GM23338 (cell line): ENCODE data around the gene SFSWAP. TPM values are rescaled to one million over a fixed set of nuclear protein-coding genes. Genes with fewer than 3 reads are reported as not detected.

Experiments
- CREB1 ChIP-seq: fragments of 250-450 bp; sonication (Bioruptor Pico); IDR thresholded peaks from 2 replicates; pipeline ENCODE4 v1.5.0; 2020; ENCODE audit warnings: low read depth, mild to moderate bottlenecking, moderate library complexity
- CTCF ChIP-seq, 2 experiments: fragments of 200-600 bp in 1 of 2; sonication (generic) in 1 of 2; conservative IDR thresholded peaks; 2 replicates each; pipeline versions ENCODE4 v1.5.1 to v1.6.1; 2016 to 2017; ENCODE audit warnings: antibody characterized with exemption in 2 of 2, low read depth in 2 of 2, mild to moderate bottlenecking in 2 of 2, moderate library complexity in 1 of 2
- EZH2 ChIP-seq: fragments of 200-600 bp; sonication (generic); IDR thresholded peaks from one replicate; pipeline ENCODE4 v1.8.0; 2017; ENCODE audit warnings: antibody characterized with exemption, mild to moderate bottlenecking, low read depth; ENCODE audit not compliant: unreplicated experiment
- EZH2phosphoT487 ChIP-seq: fragments of 200-600 bp; sonication (generic); IDR thresholded peaks from one replicate; pipeline ENCODE4 v1.8.1; 2018; ENCODE audit warnings: antibody characterized with exemption; ENCODE audit not compliant: unreplicated experiment
- JUNB ChIP-seq: IDR thresholded peaks from one replicate; pipeline ENCODE4 v1.6.1; 2016; ENCODE audit warnings: antibody characterized with exemption; ENCODE audit not compliant: unreplicated experiment
- NANOG ChIP-seq: IDR thresholded peaks from 2 replicates; pipeline ENCODE4 v1.6.1; 2016; ENCODE audit warnings: antibody characterized with exemption, borderline replicate concordance
- REST ChIP-seq: IDR thresholded peaks from one replicate; pipeline ENCODE4 v1.6.1; 2018; ENCODE audit warnings: antibody characterized with exemption; ENCODE audit not compliant: unreplicated experiment
- ZNF114 ChIP-seq: fragments of 250-450 bp; sonication (Bioruptor Pico); IDR thresholded peaks from 2 replicates; pipeline ENCODE4 v1.5.0; 2020; ENCODE audit warnings: mild to moderate bottlenecking, moderate library complexity
- ZNF462 ChIP-seq: fragments of 250-450 bp; sonication (Bioruptor Pico); IDR thresholded peaks from 2 replicates; pipeline ENCODE4 v1.5.0; 2020; ENCODE audit warnings: mild to moderate bottlenecking, moderate library complexity
- polyA plus RNA-seq: library from polyadenylated mRNA; unstranded; fragments of >200 nt; fragmentation: Nextera tagmentation; extraction: Ambion mirVana; gene quantifications from 2 replicates; pipeline ENCODE4 v1.2.1, GENCODE V29; 2016
- total RNA-seq: library from RNA; depleted of rRNA; stranded (reverse); fragments of >200 nt; shearing (Covaris generic); gene quantifications from 2 replicates; pipeline ENCODE4 v1.2.3, GENCODE V29; 2014

SFSWAP gene
- total and polyA plus RNA-seq, 2 experiments from 2014 or later: 41.0 to 49.8 TPM

GRCh38 chr12:131753757-131754156 lies 42.9 kb downstream of the SFSWAP start (continued):
- no peak for TF ChIP-seq ZNF462 (CRISPR knock-in tag)
- no peak for TF ChIP-seq CTCF (conservative IDR thresholded peaks at IDR 0.05; ENCODE audit: low read depth in 2 of 2)
- no peak for TF ChIP-seq ZNF114 (CRISPR knock-in tag)
- no peak for TF ChIP-seq EZH2phosphoT487
- no peak for TF ChIP-seq JUNB
- TF ChIP-seq CREB1 (CRISPR knock-in tag): no peak
- no peak for TF ChIP-seq EZH2
- TF ChIP-seq REST: no peak
- no peak for TF ChIP-seq NANOG
